Caco-2 (cell line): Measurements from ENCODE around the gene THBS2. TPM values are rescaled to one million over a fixed set of nuclear protein-coding genes. Genes with fewer than 3 reads are reported as not detected.

ENCODE experiments used
- BruUV-seq: library from RNA; stranded (reverse); fragments of 400-500 nt; replicated peaks from 2 replicates; lab custom pipeline; 2021; lab: Mats Ljungman, UMichigan
- CTCF ChIA-PET: fragments of 300-600 bp; sonication (Branson Sonifier 250); formaldehyde crosslinking; loops from one replicate; lab custom pipeline; 2022; ENCODE audit warnings: antibody characterized with exemption; lab: Charles Lee
- POLR2A ChIA-PET: fragments of 300-600 bp; sonication (Branson Sonifier 250); formaldehyde crosslinking; loops from one replicate; lab custom pipeline; 2022; ENCODE audit warnings: antibody characterized with exemption; lab: Charles Lee
- DNase-seq, 2 experiments: peaks; one replicate each; pipeline versions ENCODE4 v3.0.0 to v3.0.0-alpha.2; 2020 to 2022
- H3K27me3 ChIP-seq: replicated peaks from 2 replicates; pipeline ENCODE4 v1.6.0; 2011; ENCODE audit warnings: low read length; ENCODE audit not compliant: control insufficient read depth, insufficient read depth
- H3K36me3 ChIP-seq: 2 replicates; pipeline ENCODE4 v1.5.1; 2011; ENCODE audit warnings: low read length; ENCODE audit not compliant: control insufficient read depth, insufficient read depth
- H3K4me1 ChIP-seq: fragments of 250-450 bp; sonication (Bioruptor Pico); 2 replicates; pipeline ENCODE4 v1.5.1; 2020; ENCODE audit warnings: mild to moderate bottlenecking
- H3K4me3 ChIP-seq: 2 replicates; pipeline ENCODE4 v1.5.1; 2011; ENCODE audit warnings: low read depth, mild to moderate bottlenecking, control low read depth, low read length
- H3K9me3 ChIP-seq: fragments of 250-450 bp; sonication (Bioruptor Pico); 2 replicates; pipeline ENCODE4 v1.5.1; 2020; ENCODE audit warnings: mild to moderate bottlenecking, moderate library complexity
- H3K27ac Mint-ChIP-seq: one replicate; pipeline ENCODE4 v1.8.0; 2022; ENCODE audit warnings: mixed read lengths; ENCODE audit not compliant: unreplicated experiment
- H3K27me3 Mint-ChIP-seq: one replicate; pipeline ENCODE4 v1.8.0; 2022; ENCODE audit warnings: mixed read lengths; ENCODE audit not compliant: insufficient read depth, unreplicated experiment
- H3K36me3 Mint-ChIP-seq: one replicate; pipeline ENCODE4 v1.8.0; 2022; ENCODE audit warnings: mild to moderate bottlenecking, mixed read lengths; ENCODE audit not compliant: insufficient read depth, unreplicated experiment
- H3K4me1 Mint-ChIP-seq: one replicate; pipeline ENCODE4 v1.8.0; 2022; ENCODE audit warnings: low read depth, mixed read lengths; ENCODE audit not compliant: unreplicated experiment
- H3K4me3 Mint-ChIP-seq: one replicate; pipeline ENCODE4 v1.8.0; 2022; ENCODE audit warnings: mild to moderate bottlenecking, moderate library complexity, mixed read lengths; ENCODE audit not compliant: unreplicated experiment
- H3K9me3 Mint-ChIP-seq: one replicate; pipeline ENCODE4 v1.8.0; 2022; ENCODE audit warnings: mixed read lengths; ENCODE audit not compliant: unreplicated experiment
- CTCF ChIP-seq, 2 experiments: fragments of 200-600 bp in 1 of 2; IDR thresholded peaks; 1 replicate in 1 of 2; 2 replicates in 1 of 2; pipeline versions ENCODE4 v1.5.1 to v1.8.0; 2011 to 2022; ENCODE audit warnings: antibody characterized with exemption in 1 of 2, control low read depth in 1 of 2, inconsistent platforms in 1 of 2, low read depth in 1 of 2, low read length in 1 of 2, mild to moderate bottlenecking in 1 of 2, moderate library complexity in 1 of 2; ENCODE audit not compliant: insufficient read depth in 1 of 2, severe bottlenecking in 1 of 2, unreplicated experiment in 1 of 2
- intact Hi-C: fragments of 100-400 bp; cut with micrococcal nuclease; formaldehyde crosslinking; loops from one replicate; pipeline ENCODE4 v1.10.0; 2022; ENCODE audit not compliant: unreplicated experiment
- total RNA-seq: library from RNA; stranded (reverse); gene quantifications from 2 replicates; pipeline ENCODE4 v1.2.3, GENCODE V29; 2022

Gene THBS2
- total RNA-seq, 1 experiment from 2014 or later = 0.07 TPM

- H3K9me3 ChIP-seq = no peaks in the 10 kb centered on the region
- H3K36me3 ChIP-seq = no peaks in the 10 kb centered on the region
- ChIA-PET CTCF (no interaction called here), POLR2A (no interaction called here)
- no peaks in the 10 kb centered on the region for H3K36me3 Mint-ChIP-seq
- no peak overlapping the region for H3K4me3 ChIP-seq
- no peaks in the 10 kb centered on the region for H3K4me1 ChIP-seq
- no peaks in the 10 kb centered on the region for H3K27me3 ChIP-seq
- H3K4me3 Mint-ChIP-seq = no peak overlapping the region
- intact Hi-C loops = no loop called here
- TF ChIP-seq CTCF (IDR thresholded peaks at IDR 0.05; ENCODE audit: insufficient read depth in 1 of 2, low read depth in 1 of 2, low read length in 1 of 2, severe bottlenecking in 1 of 2, unreplicated experiment in 1 of 2) = no peak
- no peaks in the 10 kb centered on the region for H3K27me3 Mint-ChIP-seq
- no peak overlapping the region for H3K27ac Mint-ChIP-seq
- no peaks in the 10 kb centered on the region for H3K4me1 Mint-ChIP-seq
- H3K9me3 Mint-ChIP-seq = no peaks in the 10 kb centered on the region
- DNase-seq = no peak
- no TSS peak for BruUV-seq
Observed at GRCh38 chr6:169277619-169278018, 24.0 kb upstream of the THBS2 start.

GRCh38 chr6:169274781-169275180, 21.1 kb upstream of the THBS2 start:
- no peak overlapping the region for H3K27ac Mint-ChIP-seq

GRCh38 chr6:169273511-169273910, 19.9 kb upstream of the THBS2 start:
- DNase-seq = no peak
- TF ChIP-seq CTCF (IDR thresholded peaks at IDR 0.05; ENCODE audit: insufficient read depth in 1 of 2, low read depth in 1 of 2, low read length in 1 of 2, severe bottlenecking in 1 of 2, unreplicated experiment in 1 of 2) = no peak
- CTCF ChIA-PET = no interaction called here
- H3K27me3 ChIP-seq = no peaks in the 10 kb centered on the region
- H3K36me3 Mint-ChIP-seq = no peaks in the 10 kb centered on the region
- H3K4me1 Mint-ChIP-seq = no peaks in the 10 kb centered on the region
- no peaks in the 10 kb centered on the region for H3K9me3 Mint-ChIP-seq
- no peaks in the 10 kb centered on the region for H3K36me3 ChIP-seq
- no peak overlapping the region for H3K4me3 Mint-ChIP-seq
- H3K4me1 ChIP-seq = no peaks in the 10 kb centered on the region
- no peaks in the 10 kb centered on the region for H3K9me3 ChIP-seq
- H3K27ac Mint-ChIP-seq = no peak overlapping the region
- no peak overlapping the region for H3K4me3 ChIP-seq
- no TSS peak for BruUV-seq
- intact Hi-C loops = no loop called here
- peaks cover 3% of the 10 kb centered on the region for H3K27me3 Mint-ChIP-seq
- POLR2A ChIA-PET = no interaction called here

More at GRCh38 chr6:169274781-169275180, 21.1 kb upstream of the THBS2 start:
- Mint-ChIP-seq H3K4me3 (no peak overlapping the region), H3K36me3 (no peaks in the 10 kb centered on the region), H3K9me3 (no peaks in the 10 kb centered on the region), H3K27me3 (peaks cover 3% of the 10 kb centered on the region), H3K4me1 (no peaks in the 10 kb centered on the region)
- ChIA-PET POLR2A (no interaction called here), CTCF (no interaction called here)
- DNase-seq = no peak
- H3K9me3 ChIP-seq = no peaks in the 10 kb centered on the region
- H3K36me3 ChIP-seq = no peaks in the 10 kb centered on the region
- TF ChIP-seq CTCF (IDR thresholded peaks at IDR 0.05; ENCODE audit: insufficient read depth in 1 of 2, low read depth in 1 of 2, low read length in 1 of 2, severe bottlenecking in 1 of 2, unreplicated experiment in 1 of 2) = no peak
- H3K27me3 ChIP-seq = no peaks in the 10 kb centered on the region
- no peak overlapping the region for H3K4me3 ChIP-seq
- intact Hi-C loops = no loop called here
- BruUV-seq = no TSS peak
- H3K4me1 ChIP-seq = no peaks in the 10 kb centered on the region
